ENCODE data around the gene SLC7A7. TPM values are rescaled to one million over a fixed set of nuclear protein-coding genes. Genes with fewer than 3 reads are reported as not detected.
"Not testable (repeated sequence)": the region's sequence is repeated elsewhere in the genome, so short reads cannot be mapped to it uniquely, and the experiment has no call there.

Gene SLC7A7
- total and polyA plus RNA-seq, 2 donors: 10.7 to 16.7 TPM

DNA sequence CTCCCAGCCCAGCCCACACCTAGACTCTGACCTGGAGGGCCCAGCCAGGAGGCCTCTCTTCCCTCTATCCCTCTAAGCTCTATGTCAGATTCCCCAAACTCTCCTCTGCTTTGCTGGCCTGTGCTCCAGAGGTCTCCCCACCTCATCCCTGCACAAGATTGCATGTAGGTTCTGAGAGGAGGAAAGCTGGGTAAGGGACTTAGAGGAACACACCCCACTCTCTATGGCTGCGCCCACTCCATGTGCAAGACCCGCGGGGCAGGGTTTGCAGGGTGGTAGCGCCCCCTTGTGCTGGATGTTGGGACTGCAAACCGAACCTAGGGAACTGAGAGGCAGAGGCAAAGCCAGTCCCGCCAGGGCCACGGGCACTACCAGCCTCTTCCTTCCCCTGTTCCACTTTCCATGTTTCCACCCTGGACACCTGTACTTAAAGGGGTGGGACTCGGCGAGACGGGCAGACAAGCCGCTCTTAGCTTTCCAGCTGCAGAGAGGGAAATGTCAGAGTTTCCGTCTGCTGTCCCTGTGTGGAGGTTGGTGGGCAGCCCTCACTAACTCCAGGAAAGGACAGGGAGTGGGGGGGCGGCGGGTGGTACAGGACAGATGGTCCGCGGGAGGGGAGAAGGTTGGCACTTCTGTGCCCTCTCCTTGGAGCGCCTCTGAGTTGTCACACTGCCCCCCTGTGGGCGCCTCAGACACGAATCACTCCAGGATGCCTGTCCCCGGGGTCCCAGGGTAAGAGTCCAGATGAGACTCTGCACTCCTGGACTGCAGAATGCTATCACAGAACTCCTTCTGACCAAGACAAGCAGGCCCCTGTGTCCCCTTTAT lies 37.9 kb upstream of the SLC7A7 start:
- 3% methylated on average over 20 of the region's 20 CpGs for WGBS
- peak overlapping the region; percentile 50 to 58 for H3K4me3 ChIP-seq (ENCODE audit: low read length in 2 of 2)
- peaks cover under 1 to 31% of the 10 kb centered on the region in 2 donors for H3K4me1 ChIP-seq (ENCODE audit: control insufficient read depth in 2 of 2, insufficient read depth in 2 of 2, low read length in 2 of 2)
- H3K27ac ChIP-seq (ENCODE audit: low read depth in 1 of 2, low read length in 1 of 2): peak overlapping the region in 1 of 2 donors; percentile 45
- H3K9me3 ChIP-seq (ENCODE audit: control insufficient read depth in 2 of 2, insufficient read depth in 1 of 2, low read length in 1 of 2): peaks cover 0 to 3% of the 10 kb centered on the region in 2 donors
- peaks cover 6 to 22% of the 10 kb centered on the region in 2 donors for H3K27me3 ChIP-seq (ENCODE audit: control insufficient read depth in 2 of 2, insufficient read depth in 1 of 2, low read length in 1 of 2)
- no peaks in the 10 kb centered on the region for H3K36me3 ChIP-seq (ENCODE audit: control insufficient read depth in 2 of 2, insufficient read depth in 2 of 2, low read length in 1 of 2)
- DNase-seq (ENCODE audit: low read depth in 6 of 9, low spot score in 9 of 9): peak; percentile 64 to 92 (median 83)

GRCh38 chr14:22852599-22852939 lies 37.3 kb upstream of the SLC7A7 start:
- Histone ChIP-seq H3K36me3 (ENCODE audit: control insufficient read depth in 2 of 2, insufficient read depth in 2 of 2, low read length in 1 of 2) (no peaks in the 10 kb centered on the region), H3K4me1 (ENCODE audit: control insufficient read depth in 2 of 2, insufficient read depth in 2 of 2, low read length in 2 of 2) (peaks cover 4 to 37% of the 10 kb centered on the region in 2 donors), H3K4me3 (ENCODE audit: low read length in 2 of 2) (no peak overlapping the region), H3K27me3 (ENCODE audit: control insufficient read depth in 2 of 2, insufficient read depth in 1 of 2, low read length in 1 of 2) (peaks cover 6 to 26% of the 10 kb centered on the region in 2 donors), H3K27ac (ENCODE audit: low read depth in 1 of 2, low read length in 1 of 2) (no peak overlapping the region), H3K9me3 (ENCODE audit: control insufficient read depth in 2 of 2, insufficient read depth in 1 of 2, low read length in 1 of 2) (peaks cover 0 to 6% of the 10 kb centered on the region in 2 donors)
- 94% methylated on average over 2 of the region's 2 CpGs for WGBS
- DNase-seq (ENCODE audit: low read depth in 6 of 9, low spot score in 9 of 9): no peak

GRCh38 chr14:22852178-22852577 lies 36.9 kb upstream of the SLC7A7 start:
- not testable (repeated sequence) for H3K36me3 ChIP-seq (ENCODE audit: control insufficient read depth in 2 of 2, insufficient read depth in 2 of 2, low read length in 1 of 2); DNase-seq (ENCODE audit: low read depth in 6 of 9, low spot score in 9 of 9); H3K4me3 ChIP-seq (ENCODE audit: low read length in 2 of 2); H3K27ac ChIP-seq (ENCODE audit: low read depth in 1 of 2, low read length in 1 of 2); H3K9me3 ChIP-seq (ENCODE audit: control insufficient read depth in 2 of 2, insufficient read depth in 1 of 2, low read length in 1 of 2)
- peaks cover 3 to 26% of the 10 kb centered on the region in 2 donors for H3K27me3 ChIP-seq (ENCODE audit: control insufficient read depth in 2 of 2, insufficient read depth in 1 of 2, low read length in 1 of 2)
- peaks cover 4 to 38% of the 10 kb centered on the region in 2 donors for H3K4me1 ChIP-seq (ENCODE audit: control insufficient read depth in 2 of 2, insufficient read depth in 2 of 2, low read length in 2 of 2)
- WGBS: 89% methylated on average over 12 of the region's 12 CpGs

DNA sequence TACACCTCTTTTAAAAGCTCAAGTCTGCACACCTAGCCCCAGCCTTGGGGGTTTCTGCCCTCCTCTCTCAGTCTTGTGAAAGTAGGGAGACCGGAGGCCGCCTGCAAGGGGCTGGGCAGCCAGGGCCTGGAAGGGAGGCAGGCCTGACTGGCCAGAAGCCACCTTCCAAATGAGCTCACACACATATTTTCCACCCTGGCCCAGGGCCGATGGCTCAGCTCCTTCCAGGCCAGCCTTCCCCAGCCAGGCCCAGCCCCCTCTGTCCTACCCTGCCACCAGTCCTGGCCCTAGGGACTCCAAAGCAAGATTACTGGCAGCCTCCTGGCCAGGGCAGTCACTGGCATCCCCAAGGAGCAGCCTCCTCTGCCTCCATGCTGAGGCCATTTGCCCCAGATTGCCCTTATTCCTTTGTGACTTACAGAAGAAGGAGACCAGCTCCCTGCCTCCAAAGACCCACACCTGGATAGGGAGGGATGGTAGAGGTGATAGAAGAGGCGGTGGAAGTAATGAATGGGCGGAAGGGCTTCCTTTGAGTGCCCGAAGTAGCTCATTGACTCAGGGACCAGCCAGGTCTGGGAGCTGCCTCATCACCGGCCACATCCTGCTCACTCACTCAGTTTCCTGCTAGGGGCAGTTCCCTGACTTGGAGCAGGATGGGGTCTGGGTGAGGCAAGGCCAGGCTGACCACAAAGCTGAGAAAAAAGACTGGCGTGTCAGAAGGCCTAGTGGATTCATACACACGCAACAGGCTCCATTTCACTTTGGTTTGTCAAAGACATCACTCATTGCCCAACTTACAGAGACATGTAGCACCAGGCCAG lies 35.9 kb upstream of the SLC7A7 start:
- H3K36me3 ChIP-seq (ENCODE audit: control insufficient read depth in 2 of 2, insufficient read depth in 2 of 2, low read length in 1 of 2): no peaks in the 10 kb centered on the region
- H3K27me3 ChIP-seq (ENCODE audit: control insufficient read depth in 2 of 2, insufficient read depth in 1 of 2, low read length in 1 of 2): peaks cover 3 to 31% of the 10 kb centered on the region in 2 donors
- no peak overlapping the region for H3K4me3 ChIP-seq (ENCODE audit: low read length in 2 of 2)
- H3K27ac ChIP-seq (ENCODE audit: low read depth in 1 of 2, low read length in 1 of 2): peak overlapping the region; percentile 47 to 49
- DNase-seq (ENCODE audit: low read depth in 6 of 9, low spot score in 9 of 9): no peak
- WGBS: 83% methylated on average over 9 of the region's 9 CpGs
- peaks cover 4 to 38% of the 10 kb centered on the region in 2 donors for H3K4me1 ChIP-seq (ENCODE audit: control insufficient read depth in 2 of 2, insufficient read depth in 2 of 2, low read length in 2 of 2)
- peaks cover 0 to 4% of the 10 kb centered on the region in 2 donors for H3K9me3 ChIP-seq (ENCODE audit: control insufficient read depth in 2 of 2, insufficient read depth in 1 of 2, low read length in 1 of 2)

- Histone ChIP-seq H3K9me3 (ENCODE audit: control insufficient read depth in 2 of 2, insufficient read depth in 1 of 2, low read length in 1 of 2) (peaks cover 0 to 4% of the 10 kb centered on the region in 2 donors), H3K27me3 (ENCODE audit: control insufficient read depth in 2 of 2, insufficient read depth in 1 of 2, low read length in 1 of 2) (peaks cover 0 to 36% of the 10 kb centered on the region in 2 donors), H3K36me3 (ENCODE audit: control insufficient read depth in 2 of 2, insufficient read depth in 2 of 2, low read length in 1 of 2) (no peaks in the 10 kb centered on the region), H3K4me1 (ENCODE audit: control insufficient read depth in 2 of 2, insufficient read depth in 2 of 2, low read length in 2 of 2) (peaks cover 4 to 38% of the 10 kb centered on the region in 2 donors), H3K27ac (ENCODE audit: low read depth in 1 of 2, low read length in 1 of 2) (peak overlapping the region; percentile 58 to 64), H3K4me3 (ENCODE audit: low read length in 2 of 2) (no peak overlapping the region)
- WGBS: 93% methylated on average over 19 of the region's 19 CpGs
- no peak for DNase-seq (ENCODE audit: low read depth in 6 of 9, low spot score in 9 of 9)
These were observed 34.1 kb upstream of the SLC7A7 start for GRCh38 chr14:22849212-22849819.

DNA sequence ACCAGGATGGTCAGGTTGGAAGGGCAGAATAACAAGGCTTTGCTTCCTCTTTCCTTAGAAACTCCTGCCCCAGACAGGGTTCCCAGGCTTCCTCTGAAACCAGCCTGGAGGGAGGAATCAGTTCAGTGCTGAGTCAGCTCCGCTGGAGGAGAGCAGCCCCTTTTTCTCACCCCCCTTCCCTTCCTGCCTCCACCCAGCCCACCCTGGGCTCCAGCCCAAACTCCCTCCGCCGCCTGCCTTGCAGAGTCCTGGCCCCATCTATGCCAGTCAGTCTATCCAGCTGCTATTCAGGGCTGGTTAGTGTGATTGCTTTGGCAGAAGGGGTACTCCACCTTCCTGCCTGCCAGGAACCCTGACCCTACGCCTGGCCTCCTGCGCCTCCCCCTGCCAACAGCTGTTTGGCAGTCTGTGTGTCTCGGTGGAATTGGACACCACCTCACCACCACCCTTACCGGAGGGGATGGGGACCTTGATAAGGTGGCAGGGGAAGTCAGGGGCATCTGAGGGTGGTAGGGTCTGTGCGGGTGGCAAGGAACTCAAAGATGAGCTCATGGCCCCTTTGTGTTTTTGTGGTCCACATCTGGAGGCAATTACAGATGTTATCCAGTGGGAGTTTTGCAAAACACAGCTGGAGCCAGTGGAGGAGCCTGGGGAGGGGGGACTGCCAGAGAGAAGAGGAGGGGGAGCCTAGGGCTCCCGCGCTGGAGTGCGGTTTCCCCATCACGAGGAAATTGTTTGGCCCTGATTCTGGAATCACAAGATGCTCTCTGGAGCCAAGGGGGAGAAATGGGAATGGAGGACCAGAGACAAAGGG lies 33.3 kb upstream of the SLC7A7 start:
- Histone ChIP-seq H3K4me1 (ENCODE audit: control insufficient read depth in 2 of 2, insufficient read depth in 2 of 2, low read length in 2 of 2) (peaks cover 4 to 36% of the 10 kb centered on the region in 2 donors), H3K9me3 (ENCODE audit: control insufficient read depth in 2 of 2, insufficient read depth in 1 of 2, low read length in 1 of 2) (peaks cover under 1 to 4% of the 10 kb centered on the region in 2 donors), H3K27me3 (ENCODE audit: control insufficient read depth in 2 of 2, insufficient read depth in 1 of 2, low read length in 1 of 2) (peaks cover 0 to 36% of the 10 kb centered on the region in 2 donors), H3K27ac (ENCODE audit: low read depth in 1 of 2, low read length in 1 of 2) (peak overlapping the region in 1 of 2 donors; percentile 64), H3K36me3 (ENCODE audit: control insufficient read depth in 2 of 2, insufficient read depth in 2 of 2, low read length in 1 of 2) (no peaks in the 10 kb centered on the region), H3K4me3 (ENCODE audit: low read length in 2 of 2) (no peak overlapping the region)
- WGBS: 30% methylated on average over 12 of the region's 12 CpGs
- peak in 1 of 9 donors; percentile 32 for DNase-seq (ENCODE audit: low read depth in 6 of 9, low spot score in 9 of 9)

GRCh38 chr14:22847661-22848341 lies 32.6 kb upstream of the SLC7A7 start:
- DNase-seq (ENCODE audit: low read depth in 6 of 9, low spot score in 9 of 9): no peak
- peaks cover 4 to 29% of the 10 kb centered on the region in 2 donors for H3K4me1 ChIP-seq (ENCODE audit: control insufficient read depth in 2 of 2, insufficient read depth in 2 of 2, low read length in 2 of 2)
- whole genome bisulfite sequencing: 75% methylated on average over 14 of the region's 14 CpGs
- peaks cover 2 to 40% of the 10 kb centered on the region in 2 donors for H3K27me3 ChIP-seq (ENCODE audit: control insufficient read depth in 2 of 2, insufficient read depth in 1 of 2, low read length in 1 of 2)
- H3K9me3 ChIP-seq (ENCODE audit: control insufficient read depth in 2 of 2, insufficient read depth in 1 of 2, low read length in 1 of 2): peaks cover 1 to 4% of the 10 kb centered on the region in 2 donors
- no peak overlapping the region for H3K4me3 ChIP-seq (ENCODE audit: low read length in 2 of 2)
- peak overlapping the region in 1 of 2 donors; percentile 1 for H3K27ac ChIP-seq (ENCODE audit: low read depth in 1 of 2, low read length in 1 of 2)
- no peaks in the 10 kb centered on the region for H3K36me3 ChIP-seq (ENCODE audit: control insufficient read depth in 2 of 2, insufficient read depth in 2 of 2, low read length in 1 of 2)

DNA sequence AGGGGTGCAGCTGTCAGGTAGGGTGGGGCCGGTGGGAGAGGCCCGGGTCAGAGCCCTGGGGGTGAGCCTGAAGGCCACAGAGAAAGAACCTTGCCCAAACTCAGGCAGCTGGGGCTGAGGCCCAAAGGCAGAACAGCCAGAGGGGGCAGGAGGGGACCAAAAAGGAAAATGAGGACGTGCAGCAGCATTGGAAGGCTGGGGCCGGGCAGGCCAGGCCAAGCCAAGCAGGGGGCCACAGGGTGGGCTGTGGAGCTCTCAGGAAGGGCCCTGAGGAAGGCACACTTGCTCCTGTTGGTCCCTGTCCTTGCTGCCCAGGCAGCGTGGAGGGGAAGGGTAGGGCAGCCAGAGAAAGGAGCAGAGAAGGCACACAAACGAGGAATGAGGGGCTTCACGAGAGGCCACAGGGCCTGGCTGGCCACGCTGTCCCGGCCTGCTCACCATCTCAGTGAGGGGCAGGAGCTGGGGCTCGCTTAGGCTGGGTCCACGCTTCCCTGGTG lies 31.6 kb upstream of the SLC7A7 start:
- H3K4me3 ChIP-seq (ENCODE audit: low read length in 2 of 2): no peak overlapping the region
- peaks cover 1 to 4% of the 10 kb centered on the region in 2 donors for H3K9me3 ChIP-seq (ENCODE audit: control insufficient read depth in 2 of 2, insufficient read depth in 1 of 2, low read length in 1 of 2)
- no peak for DNase-seq (ENCODE audit: low read depth in 6 of 9, low spot score in 9 of 9)
- H3K27ac ChIP-seq (ENCODE audit: low read depth in 1 of 2, low read length in 1 of 2): no peak overlapping the region
- WGBS: 93% methylated on average over 11 of the region's 11 CpGs
- peaks cover 4 to 26% of the 10 kb centered on the region in 2 donors for H3K4me1 ChIP-seq (ENCODE audit: control insufficient read depth in 2 of 2, insufficient read depth in 2 of 2, low read length in 2 of 2)
- H3K36me3 ChIP-seq (ENCODE audit: control insufficient read depth in 2 of 2, insufficient read depth in 2 of 2, low read length in 1 of 2): no peaks in the 10 kb centered on the region
- H3K27me3 ChIP-seq (ENCODE audit: control insufficient read depth in 2 of 2, insufficient read depth in 1 of 2, low read length in 1 of 2): peaks cover 5 to 45% of the 10 kb centered on the region in 2 donors
